Activated CD4-positive, alpha-beta T cell treated with anti-CD3 and anti-CD28 coated beads for 36 hours (primary cell): Measurements from ENCODE around the gene SERTAD2. TPM values are rescaled to one million over a fixed set of nuclear protein-coding genes. Genes with fewer than 3 reads are reported as not detected.

Experiments used
- ATAC-seq: fragments of 200-7000 bp; cut with Tn5 transposase; one replicate; pipeline ENCODE4 v1.10.0; 2021; ENCODE audit warnings: mild to moderate bottlenecking, moderate library complexity
- CTCF ChIA-PET: fragments of 350-600 bp; sonication (Branson Sonifier 250); formaldehyde crosslinking; loops from one replicate; lab custom pipeline; 2021; ENCODE audit warnings: antibody characterized with exemption; lab: Charles Lee
- POLR2A ChIA-PET: fragments of 350-600 bp; sonication (Branson Sonifier 250); formaldehyde crosslinking; loops from one replicate; lab custom pipeline; 2021; ENCODE audit warnings: antibody characterized with exemption, inconsistent platforms; lab: Charles Lee
- DNase-seq: peaks from one replicate; pipeline ENCODE4 v3.0.0-alpha.2; 2020
- H3K27ac Mint-ChIP-seq: one replicate; pipeline ENCODE4 v1.8.0; 2021; ENCODE audit warnings: mixed read lengths
- H3K27me3 Mint-ChIP-seq: one replicate; pipeline ENCODE4 v1.8.0; 2021; ENCODE audit warnings: mixed read lengths
- H3K36me3 Mint-ChIP-seq: one replicate; pipeline ENCODE4 v1.8.0; 2021; ENCODE audit warnings: low read depth, mixed read lengths
- H3K4me1 Mint-ChIP-seq: one replicate; pipeline ENCODE4 v1.8.0; 2021; ENCODE audit warnings: mixed read lengths
- H3K4me3 Mint-ChIP-seq: one replicate; pipeline ENCODE4 v1.8.0; 2021; ENCODE audit warnings: mild to moderate bottlenecking, moderate library complexity, mixed read lengths
- H3K9me3 Mint-ChIP-seq: one replicate; pipeline ENCODE4 v1.8.0; 2021; ENCODE audit warnings: low read depth, mixed read lengths
- intact Hi-C, 2 experiments: fragments of 100-400 bp; cut with DNase I in 1 of 2; cut with micrococcal nuclease in 1 of 2; formaldehyde crosslinking; loops; one replicate each; pipeline versions ENCODE4 v1.14.2 to v1.15.1; 2022 to 2024; cut with DNase I, micrococcal nuclease
- total RNA-seq, 2 experiments: library from RNA; stranded (reverse); gene quantifications; one replicate each; pipeline ENCODE4 v1.2.3, GENCODE V29; 2021

SERTAD2 gene
- total RNA-seq, 2 experiments from 2014 or later: 14.5 to 14.9 TPM

- POLR2A ChIA-PET: interaction anchor here (0.6 to 1.9 kb wide), 9 partner anchors 13 to 522 kb away, joined by 3 to 15 read pairs (median 4); partner anchors contain the start of genes RAB1A and SERTAD2
- ATAC-seq (no peak), DNase-seq (no peak)
- peak overlapping the region; percentile 65 for H3K4me3 Mint-ChIP-seq
- no peaks in the 10 kb centered on the region for H3K9me3 Mint-ChIP-seq
- CTCF ChIA-PET: interaction anchor here (0.6 to 3.4 kb wide), 36 partner anchors 9 to 1560 kb away, joined by 3 to 31 read pairs (median 4); partner anchors contain the start of gene AFTPH
- no peaks in the 10 kb centered on the region for H3K36me3 Mint-ChIP-seq
- H3K4me1 Mint-ChIP-seq: peaks cover 25% of the 10 kb centered on the region
- H3K27ac Mint-ChIP-seq: peak overlapping the region; percentile 60
- intact Hi-C loops: loop anchor here (1.0 to 5.0 kb wide), 8 partner anchors 45 to 523 kb away; partner anchors contain the start of genes AFTPH (in 1 of the 2), RAB1A (in 1 of the 2), SERTAD2 (in 1 of the 2) and SLC1A4 (in 1 of the 2)
- no peaks in the 10 kb centered on the region for H3K27me3 Mint-ChIP-seq
Measured at GRCh38 chr2:64607381-64608304, 46.1 kb downstream of the SERTAD2 start.

GRCh38 chr2:64606479-64607363, 47.0 kb downstream of the SERTAD2 start:
- Mint-ChIP-seq H3K9me3 (no peaks in the 10 kb centered on the region), H3K36me3 (no peaks in the 10 kb centered on the region), H3K27ac (peak overlapping the region; percentile 82), H3K4me1 (peaks cover 25% of the 10 kb centered on the region), H3K27me3 (no peaks in the 10 kb centered on the region), H3K4me3 (peak overlapping the region; percentile 48)
- ChIA-PET POLR2A (interaction anchor here (0.6 to 1.9 kb wide), 9 partner anchors 12 to 523 kb away, joined by 3 to 15 read pairs (median 4); partner anchors contain the start of genes RAB1A and SERTAD2), CTCF (interaction anchor here (0.5 to 3.4 kb wide), 38 partner anchors 8 to 1559 kb away, joined by 3 to 31 read pairs (median 4); partner anchors contain the start of gene AFTPH)
- ATAC-seq (peak; percentile 93), DNase-seq (peak; percentile 95)
- intact Hi-C loops: loop anchor here (1.0 to 5.0 kb wide), 7 partner anchors 82 to 524 kb away; partner anchors contain the start of genes AFTPH (in 1 of the 2), RAB1A (in 1 of the 2) and SLC1A4 (in 1 of the 2)

GRCh38 chr2:64605991-64606478, 47.7 kb downstream of the SERTAD2 start:
- ChIA-PET POLR2A (interaction anchor here (1.6 to 1.9 kb wide), 2 partner anchors 28 to 47 kb away, joined by 5 to 15 read pairs; partner anchors contain the start of gene SERTAD2), CTCF (interaction anchor here (0.5 to 3.4 kb wide), 21 partner anchors 9 to 279 kb away, joined by 3 to 31 read pairs (median 4); partner anchors contain the start of gene AFTPH)
- Mint-ChIP-seq H3K4me3 (peak overlapping the region; percentile 48), H3K27ac (peak overlapping the region; percentile 82), H3K27me3 (no peaks in the 10 kb centered on the region), H3K36me3 (no peaks in the 10 kb centered on the region), H3K4me1 (peaks cover 25% of the 10 kb centered on the region), H3K9me3 (no peaks in the 10 kb centered on the region)
- no peak for ATAC-seq
- no peak for DNase-seq
- intact Hi-C loops: loop anchor here (1.0 to 5.0 kb wide), 4 partner anchors 92 to 393 kb away; partner anchors contain the start of gene SLC1A4 (in 1 of the 2)

- Mint-ChIP-seq H3K9me3 (no peaks in the 10 kb centered on the region), H3K36me3 (no peaks in the 10 kb centered on the region), H3K4me3 (no peak overlapping the region), H3K27ac (no peak overlapping the region), H3K4me1 (peaks cover 25% of the 10 kb centered on the region), H3K27me3 (no peaks in the 10 kb centered on the region)
- no peak for ATAC-seq
- ChIA-PET POLR2A (no interaction called here), CTCF (interaction anchor here (0.6 to 3.4 kb wide), 9 partner anchors 10 to 82 kb away, joined by 3 to 15 read pairs (median 4); no protein-coding TSS in a partner anchor)
- intact Hi-C loops: loop anchor here in 1 of 2 experiments (5.0 kb wide), 2 partner anchors 257 to 382 kb away; partner anchors contain the start of gene SLC1A4
- DNase-seq: no peak
Measured at GRCh38 chr2:64605026-64605471, 48.7 kb downstream of the SERTAD2 start.

- H3K27me3 Mint-ChIP-seq: no peaks in the 10 kb centered on the region
- H3K4me1 Mint-ChIP-seq: peaks cover 29% of the 10 kb centered on the region
- H3K4me3 Mint-ChIP-seq: no peak overlapping the region
- POLR2A ChIA-PET: no interaction called here
- ATAC-seq (no peak), DNase-seq (no peak)
- H3K27ac Mint-ChIP-seq: no peak overlapping the region
- intact Hi-C loops: no loop called here
- H3K9me3 Mint-ChIP-seq: no peaks in the 10 kb centered on the region
- CTCF ChIA-PET: interaction anchor here (0.5 to 1.2 kb wide), 3 partner anchors 14 to 617 kb away, joined by 3 read pairs; no protein-coding TSS in a partner anchor
- no peaks in the 10 kb centered on the region for H3K36me3 Mint-ChIP-seq
Measured at GRCh38 chr2:64604155-64604554, 49.6 kb downstream of the SERTAD2 start.

GRCh38 chr2:64602436-64602835, 51.3 kb downstream of the SERTAD2 start:
- ATAC-seq (no peak), DNase-seq (no peak)
- Mint-ChIP-seq H3K9me3 (no peaks in the 10 kb centered on the region), H3K36me3 (no peaks in the 10 kb centered on the region), H3K27me3 (no peaks in the 10 kb centered on the region), H3K4me3 (no peak overlapping the region), H3K27ac (no peak overlapping the region), H3K4me1 (peaks cover 18% of the 10 kb centered on the region)
- ChIA-PET POLR2A (no interaction called here), CTCF (no interaction called here)
- intact Hi-C loops: no loop called here

- no peak for DNase-seq
- no peaks in the 10 kb centered on the region for H3K9me3 Mint-ChIP-seq
- peaks cover 13% of the 10 kb centered on the region for H3K4me1 Mint-ChIP-seq
- ATAC-seq: no peak
- H3K27ac Mint-ChIP-seq: no peak overlapping the region
- intact Hi-C loops: no loop called here
- CTCF ChIA-PET: interaction anchor here (1.6 kb wide), 1 partner anchor 15 kb away, joined by 8 read pairs; no protein-coding TSS in a partner anchor
- POLR2A ChIA-PET: no interaction called here
- no peak overlapping the region for H3K4me3 Mint-ChIP-seq
- H3K36me3 Mint-ChIP-seq: no peaks in the 10 kb centered on the region
- no peaks in the 10 kb centered on the region for H3K27me3 Mint-ChIP-seq
Measured at GRCh38 chr2:64601785-64602391, 51.8 kb downstream of the SERTAD2 start.

GRCh38 chr2:64601034-64601754, 52.5 kb downstream of the SERTAD2 start:
- no peak overlapping the region for H3K4me3 Mint-ChIP-seq
- H3K27me3 Mint-ChIP-seq: no peaks in the 10 kb centered on the region
- H3K27ac Mint-ChIP-seq: no peak overlapping the region
- H3K9me3 Mint-ChIP-seq: no peaks in the 10 kb centered on the region
- H3K4me1 Mint-ChIP-seq: peaks cover 6% of the 10 kb centered on the region
- ATAC-seq (no peak), DNase-seq (no peak)
- intact Hi-C loops: no loop called here
- no peaks in the 10 kb centered on the region for H3K36me3 Mint-ChIP-seq
- POLR2A ChIA-PET: no interaction called here
- CTCF ChIA-PET: interaction anchor here (1.6 kb wide), 1 partner anchor 14 kb away, joined by 8 read pairs; no protein-coding TSS in a partner anchor

- ChIA-PET POLR2A (no interaction called here), CTCF (interaction anchor here (0.6 to 2.5 kb wide), 5 partner anchors 8 to 142 kb away, joined by 3 to 12 read pairs (median 3); no protein-coding TSS in a partner anchor)
- Mint-ChIP-seq H3K4me3 (no peak overlapping the region), H3K9me3 (no peaks in the 10 kb centered on the region), H3K4me1 (peaks cover 7% of the 10 kb centered on the region), H3K36me3 (no peaks in the 10 kb centered on the region), H3K27ac (no peak overlapping the region), H3K27me3 (no peaks in the 10 kb centered on the region)
- ATAC-seq: peak; percentile 12
- DNase-seq: no peak
- intact Hi-C loops: no loop called here
Measured at GRCh38 chr2:64599469-64599868, 54.2 kb downstream of the SERTAD2 start.
